ENCODE data around the gene COPE.

The COPE gene

DNA sequence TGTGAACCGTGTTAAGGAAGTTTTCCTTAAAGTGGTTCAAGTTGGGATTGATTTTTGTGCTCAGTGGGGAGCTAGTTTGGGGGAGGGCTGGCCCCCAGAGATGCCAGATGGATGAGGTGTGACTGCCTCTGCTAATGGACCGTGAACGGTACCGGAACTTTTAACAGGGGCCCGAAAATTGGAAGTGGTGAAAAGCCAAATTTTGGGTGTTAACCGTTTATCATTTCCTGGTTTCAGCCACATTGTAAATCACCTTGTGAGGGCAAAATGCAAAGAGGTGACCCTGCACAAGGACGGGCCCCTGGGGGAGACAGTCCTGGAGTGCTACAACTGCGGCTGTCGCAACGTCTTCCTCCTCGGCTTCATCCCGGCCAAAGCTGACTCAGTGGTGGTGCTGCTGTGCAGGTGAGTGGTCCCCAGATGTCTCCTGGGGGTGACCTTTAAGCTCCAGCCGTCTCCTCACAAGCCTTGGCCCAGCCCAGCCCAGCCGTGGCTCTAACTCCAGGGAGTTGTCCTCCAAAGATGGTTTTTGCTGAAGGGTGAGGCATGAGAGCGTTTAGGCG lies 69.3 kb downstream of the COPE start:
- no peak for DNase-seq

All from fibroblast of upper back skin (primary cell).